HG03342 (cell line): ENCODE results near the gene IL15.
"Not testable (repeated sequence)": the region's sequence is repeated elsewhere in the genome, so short reads cannot be mapped to it uniquely, and the experiment has no call there.

Source experiments
- ATAC-seq: cut with Tn5 transposase; IDR thresholded peaks from one replicate; pipeline ENCODE4 v1.9.1; 2021; ENCODE audit warnings: mild to moderate bottlenecking, moderate library complexity; ENCODE audit not compliant: unreplicated experiment

Gene IL15, protein sequence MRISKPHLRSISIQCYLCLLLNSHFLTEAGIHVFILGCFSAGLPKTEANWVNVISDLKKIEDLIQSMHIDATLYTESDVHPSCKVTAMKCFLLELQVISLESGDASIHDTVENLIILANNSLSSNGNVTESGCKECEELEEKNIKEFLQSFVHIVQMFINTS

DNA sequence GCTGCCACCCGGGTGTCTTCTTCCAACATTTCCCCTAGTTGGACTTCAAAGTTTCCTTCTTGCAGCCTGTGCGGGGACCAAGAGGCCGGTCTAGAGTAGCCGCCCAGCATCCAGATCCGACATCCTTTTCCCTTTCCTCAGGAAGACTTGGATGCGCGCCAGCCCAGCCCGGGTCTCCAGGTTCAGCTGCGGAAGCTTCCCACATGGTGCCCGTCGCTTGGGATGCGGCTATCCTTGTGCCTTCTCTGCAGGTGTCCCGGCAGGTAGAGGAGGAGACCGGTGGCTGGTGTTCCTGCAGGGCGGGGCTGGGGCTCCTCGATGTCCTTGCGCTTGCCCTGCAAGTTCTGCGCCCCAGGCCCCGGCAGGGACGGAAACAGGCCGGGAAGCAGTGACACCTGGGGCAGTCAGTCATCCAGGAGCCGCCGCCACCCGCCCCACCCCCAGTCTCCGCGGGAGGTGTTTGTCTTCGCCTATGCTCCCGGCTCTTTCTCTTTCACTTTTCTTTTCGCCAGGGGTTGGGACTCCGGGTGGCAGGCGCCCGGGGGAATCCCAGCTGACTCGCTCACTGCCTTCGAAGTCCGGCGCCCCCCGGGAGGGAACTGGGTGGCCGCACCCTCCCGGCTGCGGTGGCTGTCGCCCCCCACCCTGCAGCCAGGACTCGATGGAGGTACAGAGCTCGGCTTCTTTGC, at the start of gene IL15:
IL15 (plus strand) TSS at position 502 of the 689 bp plus-strand sequence. CDS start 82,882 bp downstream, outside the sequence.
- ATAC-seq: peak; percentile 63

DNA sequence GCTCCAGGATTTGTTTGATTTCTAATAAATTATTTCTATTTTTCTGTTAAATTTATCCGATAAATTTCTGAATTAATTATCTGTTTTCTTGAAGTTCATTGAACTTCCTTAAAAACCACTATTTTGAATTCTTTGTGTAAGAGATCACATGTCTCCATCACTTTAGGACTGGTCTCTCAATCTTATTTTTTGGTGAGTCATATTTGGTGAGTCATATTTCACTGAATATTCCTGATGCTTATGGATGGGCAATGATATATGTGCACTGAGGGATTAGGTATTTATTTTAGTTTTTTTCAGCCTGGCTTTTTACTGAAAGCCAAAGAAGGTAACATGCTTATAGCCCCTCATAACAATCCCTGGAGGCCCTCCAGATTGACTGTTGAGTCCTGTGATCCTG, 48.5 kb upstream of the IL15 start:
- no peak for ATAC-seq

DNA sequence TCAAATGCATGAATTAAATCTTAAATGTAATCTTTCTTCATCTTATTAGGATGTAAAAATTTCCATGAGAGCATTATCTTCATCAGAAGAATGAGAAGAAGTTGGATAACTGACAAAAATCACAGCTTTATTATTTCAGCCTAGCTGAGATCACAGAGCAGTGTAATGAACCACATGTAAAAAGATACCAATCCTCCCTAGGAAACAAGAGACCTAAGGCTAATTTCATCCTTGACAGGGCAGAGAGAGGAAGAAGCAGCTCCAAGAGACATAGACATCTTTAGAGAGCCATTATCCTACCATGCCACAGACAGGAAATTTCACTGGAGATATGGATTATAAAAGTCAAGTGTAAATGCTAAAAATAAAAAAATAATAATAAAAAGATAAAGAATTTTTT, 40.9 kb upstream of the IL15 start:
- no peak for ATAC-seq

DNA sequence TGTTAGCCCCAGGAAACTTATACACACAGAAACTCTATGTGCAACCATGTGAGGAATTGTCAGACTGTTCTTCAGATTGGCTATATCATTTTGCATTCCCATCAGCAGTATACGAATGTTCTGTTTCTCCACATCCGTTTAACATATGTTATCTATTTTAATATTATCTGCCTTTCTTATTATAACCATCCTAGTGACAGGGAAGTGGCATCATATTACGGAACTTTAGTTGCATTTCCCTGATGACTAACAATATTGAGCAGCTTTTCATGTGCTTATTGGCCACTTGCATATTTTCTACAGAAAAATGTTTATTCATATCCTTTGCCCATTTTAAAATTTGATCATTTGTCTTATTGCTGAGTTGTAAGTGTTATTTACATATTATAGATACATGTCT, 36.5 kb upstream of the IL15 start:
- ATAC-seq: no peak

DNA sequence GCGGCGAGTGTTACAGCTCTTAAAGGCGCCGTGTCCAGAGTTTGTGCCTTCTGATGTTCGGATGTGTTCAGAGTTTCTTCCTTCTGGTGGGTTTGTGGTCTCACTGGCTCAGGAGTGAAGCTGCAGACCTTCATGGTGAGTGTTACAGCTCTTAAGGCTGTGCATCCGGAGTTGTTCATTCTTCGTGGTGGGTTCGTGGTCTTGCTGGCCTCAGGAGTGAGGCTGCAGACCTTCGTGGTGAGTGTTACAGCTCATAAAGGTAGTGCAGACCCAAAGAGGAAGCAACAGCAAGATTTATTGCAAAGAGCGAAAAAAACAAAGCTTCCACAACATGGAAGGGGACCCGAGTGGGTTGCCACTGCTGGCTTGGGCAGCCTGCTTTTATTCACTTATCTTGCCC, 31.7 kb upstream of the IL15 start:
- not testable (repeated sequence) for ATAC-seq

DNA sequence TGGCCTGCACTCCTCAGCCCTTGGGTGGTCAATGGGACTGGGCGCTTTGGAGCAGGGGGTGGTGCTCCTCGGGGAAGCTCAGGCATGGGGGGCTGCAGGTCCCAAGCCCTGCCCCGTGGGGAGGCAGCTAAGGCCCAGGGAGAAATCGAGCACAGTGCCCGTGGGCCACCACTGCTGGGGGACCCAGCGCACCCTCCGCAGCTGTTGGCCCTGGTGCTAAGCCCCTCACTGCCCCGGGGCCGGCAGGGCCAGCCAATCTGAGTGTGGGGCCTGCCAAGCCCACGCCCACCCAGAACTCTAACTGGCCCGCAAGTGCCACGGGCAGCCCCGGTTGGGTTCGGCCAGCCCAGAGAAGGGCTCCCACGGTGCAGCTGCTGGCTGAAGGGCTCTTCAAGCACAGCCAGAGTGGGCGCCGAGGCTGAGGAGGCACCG, 30.9 kb upstream of the IL15 start:
- ATAC-seq: no peak

DNA sequence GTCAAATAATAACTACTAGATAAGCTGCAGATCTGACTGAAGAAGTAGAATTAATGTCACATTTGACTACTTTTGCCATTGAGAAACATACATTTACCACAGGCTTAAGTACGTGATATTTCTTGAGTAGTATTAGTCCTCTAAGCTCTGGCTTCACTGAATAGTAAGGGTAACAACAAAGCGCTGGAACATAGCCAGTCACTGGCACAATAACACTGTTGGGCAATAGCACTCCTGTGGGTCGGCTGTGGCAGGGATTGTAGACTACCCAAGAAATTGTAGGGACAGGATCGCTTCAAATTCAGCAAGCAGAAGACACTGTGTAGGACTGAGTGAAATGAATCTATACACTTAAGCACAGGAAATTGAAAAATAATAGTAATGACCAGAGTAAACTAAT, 27.1 kb upstream of the IL15 start:
- no peak for ATAC-seq

DNA sequence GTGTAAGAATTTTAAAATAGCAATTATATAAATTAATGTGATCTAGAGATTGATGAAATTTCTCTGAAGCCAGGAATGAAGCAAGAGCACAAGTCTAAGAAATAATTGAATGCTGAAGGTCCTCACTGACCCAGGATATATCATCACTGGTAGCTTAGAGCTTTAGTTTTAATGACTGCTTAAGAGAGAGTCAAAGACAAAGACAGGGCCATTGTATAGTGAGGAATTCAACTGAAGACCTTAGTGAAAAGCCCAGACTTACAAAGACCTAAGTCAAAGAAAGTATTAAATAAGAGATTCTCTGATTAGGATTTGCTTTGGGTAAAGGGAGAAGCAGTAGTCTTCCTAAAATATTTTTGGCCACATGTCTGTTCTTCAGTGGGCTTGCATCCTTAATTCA, 26.0 kb upstream of the IL15 start:
- no peak for ATAC-seq

DNA sequence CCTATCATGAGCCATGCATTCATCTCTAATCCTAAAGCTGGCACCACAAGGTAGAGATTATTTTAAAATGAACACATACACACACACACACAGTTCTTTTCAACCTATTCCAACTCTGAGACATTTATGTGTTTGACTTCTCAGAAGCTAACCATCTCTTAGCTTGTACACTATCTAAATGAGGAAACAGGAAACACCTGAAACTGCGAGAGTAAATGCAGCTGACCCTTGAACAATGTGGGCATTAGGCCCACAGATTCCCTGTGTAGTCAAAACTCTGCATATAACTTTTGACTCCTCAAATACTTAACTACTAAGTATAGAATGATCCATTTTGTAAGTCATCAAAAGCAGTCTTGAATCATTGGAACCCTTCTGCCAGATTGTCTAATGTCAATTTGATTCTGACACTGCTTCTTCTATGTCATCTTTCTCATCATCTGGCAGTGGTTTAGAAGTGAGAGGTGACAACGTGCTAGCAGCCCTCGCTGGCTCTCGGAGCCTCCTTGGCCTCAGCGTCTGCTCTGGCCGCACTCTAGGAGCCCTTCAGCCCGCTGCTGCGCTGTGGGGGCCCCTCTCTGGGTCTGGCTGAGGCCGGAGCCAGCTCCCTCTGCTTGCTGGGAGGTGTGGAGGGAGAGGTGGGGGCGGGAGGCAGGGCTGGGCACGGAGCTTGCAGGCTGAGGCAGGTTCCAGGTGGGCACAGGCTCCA, 21.4 kb upstream of the IL15 start:
- no peak for ATAC-seq

DNA sequence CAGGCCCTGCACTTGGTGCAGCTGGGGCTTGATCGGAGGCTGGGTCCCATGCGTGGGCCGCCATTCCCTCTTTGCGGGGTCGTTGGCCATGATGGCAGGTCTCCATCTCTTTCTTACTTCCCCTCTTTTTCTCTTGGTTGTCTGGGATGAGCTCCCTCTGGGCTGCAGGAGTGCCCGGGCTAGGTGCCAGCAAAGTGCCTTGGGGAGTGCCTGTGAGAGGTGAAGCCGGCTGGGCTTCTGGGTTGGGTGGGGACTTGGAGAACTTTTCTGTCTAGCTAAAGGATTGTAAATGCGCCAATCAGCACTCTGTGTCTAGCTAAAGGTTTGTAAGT, 20.8 kb upstream of the IL15 start:
- not testable (repeated sequence) for ATAC-seq

DNA sequence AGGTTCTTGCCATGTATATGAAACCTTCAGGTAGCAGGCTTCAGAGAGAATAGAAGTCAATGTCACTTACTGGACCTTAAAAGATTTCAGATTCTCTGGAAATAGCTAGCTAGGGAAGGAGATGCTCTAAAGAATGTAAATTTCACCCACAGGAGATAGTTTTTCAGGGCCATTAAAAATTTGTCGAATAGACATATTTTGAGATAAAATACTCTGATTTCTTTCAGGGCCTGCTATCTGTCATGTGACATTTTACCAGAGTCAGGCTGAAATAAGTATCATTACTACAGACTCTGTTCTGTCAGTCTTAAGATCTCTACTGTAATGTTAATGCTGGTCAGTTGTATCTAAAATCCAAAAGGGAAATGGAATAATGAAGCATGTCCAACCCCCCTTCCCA, 15.7 kb upstream of the IL15 start:
- no peak for ATAC-seq

DNA sequence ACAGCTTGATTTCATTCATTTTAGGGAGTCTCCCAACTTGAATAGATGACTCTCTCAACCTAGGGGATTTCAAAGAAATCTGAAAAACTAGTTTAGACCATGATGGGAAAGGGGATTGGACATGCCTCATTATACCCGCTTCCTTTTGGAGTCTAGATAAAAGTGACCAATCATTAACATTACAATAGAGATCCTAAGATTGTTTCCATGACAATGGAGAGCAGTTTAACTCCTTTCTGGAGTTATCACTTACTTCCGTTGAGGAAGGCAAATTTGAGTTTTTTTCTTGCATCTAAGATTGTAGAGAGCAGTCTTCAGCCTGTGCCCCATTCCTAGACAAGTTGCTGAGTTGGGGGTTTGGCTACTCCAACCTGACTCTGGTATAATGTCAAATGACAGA, 11.4 kb upstream of the IL15 start:
- no peak for ATAC-seq

DNA sequence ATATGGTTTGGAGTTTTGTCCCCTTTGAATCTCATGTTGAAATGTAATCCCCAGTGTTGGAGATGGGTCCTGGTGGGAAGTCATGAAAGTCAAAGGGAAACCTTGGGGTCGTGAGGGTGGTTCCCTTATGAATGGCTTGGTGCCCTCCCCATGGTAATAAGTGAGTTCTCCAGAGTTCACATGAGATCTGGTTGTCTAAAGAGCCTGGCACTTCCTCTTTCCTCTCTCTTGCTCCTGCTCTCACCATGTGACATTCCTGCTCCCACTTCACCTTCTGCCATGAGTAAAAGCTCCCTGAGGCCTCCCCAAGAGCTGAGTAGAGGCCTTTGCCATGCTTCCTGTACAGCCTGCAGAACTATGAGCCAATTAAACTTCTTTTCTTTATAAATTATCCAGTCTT, 5.5 kb upstream of the IL15 start:
- ATAC-seq: no peak

DNA sequence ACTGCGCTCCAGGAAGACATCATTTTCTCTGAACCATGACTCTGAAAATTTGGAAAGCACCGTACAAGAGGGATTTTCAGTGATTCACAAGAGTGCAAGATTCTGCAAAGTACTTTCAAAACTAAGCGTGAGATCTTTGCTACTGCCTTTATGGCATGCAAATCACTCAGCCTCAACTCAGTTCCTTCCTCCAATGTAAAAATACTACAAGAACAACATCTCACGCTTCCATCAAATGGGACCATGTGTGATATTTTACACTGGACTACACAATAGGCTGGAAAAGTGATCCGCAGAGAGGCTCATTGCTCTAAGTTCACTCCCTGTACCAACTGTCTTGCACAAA, 674 bp upstream of the IL15 start:
- ATAC-seq: peak; percentile 38

DNA sequence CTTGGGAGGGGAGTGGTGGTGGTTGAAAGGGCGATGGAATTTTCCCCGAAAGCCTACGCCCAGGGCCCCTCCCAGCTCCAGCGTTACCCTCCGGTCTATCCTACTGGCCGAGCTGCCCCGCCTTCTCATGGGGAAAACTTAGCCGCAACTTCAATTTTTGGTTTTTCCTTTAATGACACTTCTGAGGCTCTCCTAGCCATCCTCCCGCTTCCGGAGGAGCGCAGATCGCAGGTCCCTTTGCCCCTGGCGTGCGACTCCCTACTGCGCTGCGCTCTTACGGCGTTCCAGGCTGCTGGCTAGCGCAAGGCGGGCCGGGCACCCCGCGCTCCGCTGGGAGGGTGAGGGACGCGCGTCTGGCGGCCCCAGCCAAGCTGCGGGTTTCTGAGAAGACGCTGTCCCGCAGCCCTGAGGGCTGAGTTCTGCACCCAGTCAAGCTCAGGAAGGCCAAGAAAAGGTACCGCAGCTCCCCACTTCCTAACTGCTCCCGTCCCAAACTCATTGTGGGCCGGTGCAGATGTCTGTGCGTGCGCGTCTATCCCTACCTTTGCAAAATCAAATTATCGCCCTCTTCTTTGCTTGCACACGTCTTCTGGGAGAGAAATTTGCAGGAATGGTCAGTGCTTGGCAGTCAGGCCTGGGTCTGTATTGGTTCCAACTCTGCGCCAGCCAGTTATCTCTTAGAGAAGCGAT, 533 bp downstream of the IL15 start:
- ATAC-seq: peak; percentile 52

DNA sequence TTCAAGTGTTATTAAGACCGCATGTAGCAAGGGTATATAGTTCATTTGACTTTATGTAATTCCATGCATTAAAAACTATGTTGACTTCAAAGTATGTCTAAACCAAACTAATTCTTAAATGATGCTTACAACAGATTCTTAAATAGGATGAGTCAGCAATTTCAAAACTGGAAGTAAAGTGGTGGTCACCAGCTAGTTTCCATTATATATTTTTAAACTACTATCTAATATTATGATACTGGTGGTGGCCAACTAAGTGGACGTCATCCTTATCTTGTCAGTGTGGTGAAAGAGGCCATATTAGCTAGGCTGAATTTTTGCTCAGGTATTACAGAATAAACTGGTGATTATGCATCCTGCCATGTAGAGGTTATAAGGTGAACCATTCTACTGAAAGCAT, 1.2 kb downstream of the IL15 start:
- no peak for ATAC-seq

DNA sequence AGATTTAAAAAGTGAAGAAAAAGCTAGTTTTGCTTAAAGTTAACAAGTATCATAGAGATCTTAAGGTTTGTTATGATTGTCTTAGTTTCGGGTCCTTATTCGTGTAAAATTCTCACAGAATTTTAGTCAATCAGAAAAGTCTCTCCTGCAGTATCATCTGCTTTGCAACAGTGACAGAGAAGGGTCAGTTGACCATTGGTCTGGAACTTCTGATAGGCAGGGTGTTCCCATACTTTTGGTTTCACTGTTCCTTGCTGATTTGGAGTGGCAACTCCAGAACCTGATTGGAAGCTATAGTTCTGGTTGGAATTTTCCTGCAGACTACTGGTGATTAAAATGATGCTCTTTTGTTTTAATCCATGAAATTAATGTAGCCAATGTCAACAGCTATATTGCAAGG, 1.8 kb downstream of the IL15 start:
- no peak for ATAC-seq

DNA sequence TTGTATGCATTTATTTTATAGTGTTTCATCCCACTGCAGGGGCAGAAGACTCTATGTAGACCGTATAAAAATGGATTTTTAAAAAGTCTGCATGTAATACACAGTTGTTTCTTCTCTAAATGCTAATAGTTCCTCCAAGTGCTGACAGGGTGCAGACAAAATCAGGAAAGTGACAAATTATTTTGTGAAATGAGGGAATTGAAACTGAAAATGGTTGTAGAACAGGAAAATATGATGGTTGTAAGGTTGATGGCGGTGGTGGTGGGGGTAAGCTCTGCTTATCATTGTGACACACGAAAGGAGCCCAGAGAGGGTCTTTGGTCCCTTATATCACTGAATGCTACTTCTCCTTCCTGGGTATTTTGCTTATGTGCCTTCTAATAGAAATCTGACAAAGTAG, 4.3 kb downstream of the IL15 start:
- no peak for ATAC-seq

DNA sequence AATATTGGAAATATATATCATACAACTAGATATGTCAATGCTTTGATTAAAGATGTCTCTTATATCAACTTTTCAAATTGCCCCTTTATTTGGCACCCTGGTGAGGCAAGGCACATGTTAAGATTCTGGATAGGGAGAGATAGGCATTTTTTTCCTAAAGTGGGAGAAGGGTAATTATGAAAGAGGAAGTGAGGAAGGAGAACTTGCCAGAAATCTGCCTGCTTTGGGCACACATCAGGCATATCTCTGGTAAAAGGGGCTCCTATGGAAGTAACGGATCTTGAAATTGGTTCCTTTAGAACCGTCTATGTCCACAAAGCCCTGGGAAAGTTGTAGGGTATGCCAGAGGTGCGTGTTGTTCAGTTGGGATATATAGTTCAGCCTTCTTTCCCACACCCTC, 5.7 kb downstream of the IL15 start:
- no peak for ATAC-seq

DNA sequence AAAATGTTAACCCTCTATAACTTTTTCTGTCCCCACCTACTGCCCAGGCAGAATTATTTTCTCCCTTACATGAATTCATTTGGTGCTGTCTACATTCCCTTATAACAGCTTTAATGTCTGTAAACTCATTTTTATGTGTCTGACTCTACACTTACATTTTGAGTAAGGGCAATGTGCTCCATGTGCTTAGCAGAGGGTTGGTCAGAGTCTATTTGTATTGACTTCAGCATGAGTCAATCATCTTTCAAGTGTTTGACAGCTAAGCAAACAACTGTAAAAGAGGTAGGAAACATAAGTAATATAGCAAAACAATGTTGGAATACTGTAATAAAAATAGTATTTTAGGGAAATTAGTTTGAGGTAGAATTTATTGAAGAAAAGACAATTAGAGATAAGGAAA, 6.3 kb downstream of the IL15 start:
- no peak for ATAC-seq

DNA sequence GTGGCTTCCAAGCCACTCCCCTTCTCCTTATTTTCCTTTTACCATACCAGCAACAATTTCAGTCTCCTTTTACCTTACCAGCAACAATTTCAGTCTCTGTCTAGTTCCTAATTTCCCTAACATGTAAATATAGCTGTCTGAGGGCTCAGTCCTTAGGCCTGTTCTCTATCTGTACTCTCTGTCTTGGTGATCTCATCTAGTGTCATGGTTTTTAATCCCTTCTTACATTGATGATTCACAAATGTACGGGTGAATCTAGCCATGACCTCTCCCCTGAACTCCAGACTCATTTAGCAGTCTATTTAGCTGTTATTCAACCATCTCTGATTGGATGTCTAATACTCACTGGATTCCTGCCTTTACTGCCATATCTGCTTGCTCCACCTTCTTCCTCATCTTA, 7.2 kb downstream of the IL15 start:
- ATAC-seq: peak; percentile 69
